Loucy (cell line): ENCODE data around the gene CAST.
"Not testable (repeated sequence)": the region's sequence is repeated elsewhere in the genome, so short reads cannot be mapped to it uniquely, and the experiment has no call there.

ENCODE experiments used
- H2AFZ ChIP-seq: fragments of 200-600 bp; sonication (generic); 2 replicates; pipeline ENCODE4 v1.6.0; 2016; ENCODE audit warnings: antibody characterized with exemption, mild to moderate bottlenecking, low read length, moderate library complexity
- H3F3A ChIP-seq: fragments of 200-600 bp; 2 replicates; pipeline ENCODE4 v1.6.0; 2016; ENCODE audit warnings: antibody characterized with exemption, low read depth, mild to moderate bottlenecking
- H3K27me3 ChIP-seq: fragments of 200-600 bp; sonication (generic); 2 replicates; pipeline ENCODE4 v1.6.1; 2014; ENCODE audit warnings: low read length, mild to moderate bottlenecking; ENCODE audit not compliant: insufficient read depth, poor library complexity, severe bottlenecking
- H3K36me3 ChIP-seq: fragments of 200-600 bp; sonication (generic); 2 replicates; pipeline ENCODE4 v1.6.1; 2016; ENCODE audit warnings: low read length; ENCODE audit not compliant: insufficient read depth
- H3K4me1 ChIP-seq: fragments of 200-600 bp; sonication (generic); 2 replicates; pipeline ENCODE4 v1.5.1; 2014; ENCODE audit warnings: low read length, mild to moderate bottlenecking; ENCODE audit not compliant: insufficient read depth, poor library complexity, severe bottlenecking
- H3K4me2 ChIP-seq: fragments of 200-600 bp; sonication (generic); 2 replicates; pipeline ENCODE4 v1.6.0; 2014; ENCODE audit warnings: antibody characterized with exemption, low read length, low read depth, mild to moderate bottlenecking; ENCODE audit not compliant: poor library complexity, severe bottlenecking
- H3K4me3 ChIP-seq: fragments of 200-600 bp; sonication (generic); 2 replicates; pipeline ENCODE4 v1.5.1; 2014; ENCODE audit warnings: low read length, mild to moderate bottlenecking, mixed read lengths; ENCODE audit not compliant: poor library complexity, severe bottlenecking
- H3K79me2 ChIP-seq: fragments of 200-600 bp; sonication (generic); 2 replicates; pipeline ENCODE4 v1.6.1; 2014; ENCODE audit warnings: low read length; ENCODE audit not compliant: insufficient read depth
- H3K9ac ChIP-seq: fragments of 200-600 bp; sonication (generic); 2 replicates; pipeline ENCODE4 v1.6.0; 2014; ENCODE audit warnings: mild to moderate bottlenecking, low read depth, low read length, moderate library complexity; ENCODE audit not compliant: poor library complexity, severe bottlenecking
- H3K9me2 ChIP-seq: fragments of 200-600 bp; sonication (generic); replicated peaks from 2 replicates; pipeline ENCODE4 v1.6.1; 2016; ENCODE audit warnings: low read depth, low read length, mixed read lengths
- H3K9me3 ChIP-seq: fragments of 200-600 bp; sonication (generic); 2 replicates; pipeline ENCODE4 v1.6.1; 2014; ENCODE audit warnings: mild to moderate bottlenecking, antibody characterized with exemption, low read length, low read depth; ENCODE audit not compliant: insufficient read depth
- H4K20me1 ChIP-seq: fragments of 200-600 bp; sonication (generic); 2 replicates; pipeline ENCODE4 v1.6.0; 2014; ENCODE audit warnings: antibody characterized with exemption, low read length, mild to moderate bottlenecking; ENCODE audit not compliant: insufficient read depth, poor library complexity, severe bottlenecking
- CTCF ChIP-seq: fragments of 200-600 bp; sonication (generic); conservative IDR thresholded peaks from 2 replicates; pipeline ENCODE4 v1.5.1; 2014; ENCODE audit warnings: mild to moderate bottlenecking, antibody characterized with exemption, low read length
- EZH2phosphoT487 ChIP-seq: fragments of 200-600 bp; IDR thresholded peaks from 2 replicates; pipeline ENCODE4 v1.6.1; 2018; ENCODE audit warnings: antibody characterized with exemption, mild to moderate bottlenecking, moderate library complexity, borderline replicate concordance

Gene CAST

GRCh38 chr5:96616801-96617200 lies 45.4 kb upstream of the CAST start:
- H3K4me1 ChIP-seq, result peaks cover 4% of the 10 kb centered on the region
- H2AFZ ChIP-seq, result no peak overlapping the region
- H3K4me2 ChIP-seq, result no peak overlapping the region
- no peaks in the 10 kb centered on the region for H3K9me2 ChIP-seq
- no peaks in the 10 kb centered on the region for H3K27me3 ChIP-seq
- H3K9ac ChIP-seq, result no peak overlapping the region
- no peaks in the 10 kb centered on the region for H3F3A ChIP-seq
- H3K9me3 ChIP-seq, result no peaks in the 10 kb centered on the region
- no peak overlapping the region for H3K4me3 ChIP-seq
- TF ChIP-seq EZH2phosphoT487 (no peak), CTCF (no peak)
- H4K20me1 ChIP-seq, result no peaks in the 10 kb centered on the region
- H3K36me3 ChIP-seq, result no peaks in the 10 kb centered on the region
- H3K79me2 ChIP-seq, result no peaks in the 10 kb centered on the region

- not testable (repeated sequence) for H4K20me1 ChIP-seq, H2AFZ ChIP-seq, H3F3A ChIP-seq, H3K4me1 ChIP-seq, H3K9me2 ChIP-seq, H3K36me3 ChIP-seq, H3K27me3 ChIP-seq, H3K9me3 ChIP-seq, H3K79me2 ChIP-seq, H3K9ac ChIP-seq, H3K4me3 ChIP-seq, H3K4me2 ChIP-seq
Observed at GRCh38 chr5:96618311-96619016, 43.7 kb upstream of the CAST start.

GRCh38 chr5:96619946-96620345 lies 42.2 kb upstream of the CAST start:
- H3K9me3 ChIP-seq, result no peaks in the 10 kb centered on the region
- no peaks in the 10 kb centered on the region for H3K4me1 ChIP-seq
- H3K4me3 ChIP-seq, result no peak overlapping the region
- H3K27me3 ChIP-seq, result no peaks in the 10 kb centered on the region
- no peaks in the 10 kb centered on the region for H3F3A ChIP-seq
- H2AFZ ChIP-seq, result no peak overlapping the region
- no peaks in the 10 kb centered on the region for H3K9me2 ChIP-seq
- no peaks in the 10 kb centered on the region for H3K79me2 ChIP-seq
- no peaks in the 10 kb centered on the region for H3K36me3 ChIP-seq
- H3K4me2 ChIP-seq, result no peak overlapping the region
- H4K20me1 ChIP-seq, result no peaks in the 10 kb centered on the region
- H3K9ac ChIP-seq, result no peak overlapping the region
- TF ChIP-seq EZH2phosphoT487 (no peak), CTCF (no peak)

- Histone ChIP-seq H3K4me1 (peaks cover 2% of the 10 kb centered on the region), H4K20me1 (no peaks in the 10 kb centered on the region), H3K36me3 (no peaks in the 10 kb centered on the region), H3K9me3 (no peaks in the 10 kb centered on the region), H2AFZ (no peak overlapping the region), H3K9me2 (no peaks in the 10 kb centered on the region), H3K4me2 (no peak overlapping the region), H3K79me2 (no peaks in the 10 kb centered on the region), H3K9ac (no peak overlapping the region), H3K27me3 (no peaks in the 10 kb centered on the region), H3K4me3 (no peak overlapping the region), H3F3A (no peaks in the 10 kb centered on the region)
- TF ChIP-seq EZH2phosphoT487 (no peak), CTCF (no peak)
Observed at GRCh38 chr5:96624596-96624995, 37.6 kb upstream of the CAST start.
